Pulmonary artery endothelial cell (primary cell): ENCODE data around the gene FAM117A. TPM values are rescaled to one million over a fixed set of nuclear protein-coding genes. Genes with fewer than 3 reads are reported as not detected.
"Not testable (repeated sequence)": the region's sequence is repeated elsewhere in the genome, so short reads cannot be mapped to it uniquely, and the experiment has no call there.

ENCODE experiments used
- DNase-seq: peaks from one replicate; pipeline ENCODE4 v3.0.0-alpha.2; 2011; ENCODE audit warnings: low read depth, low spot score
- total RNA-seq: library from RNA; depleted of rRNA; stranded (reverse); fragments of >200 nt; gene quantifications from 2 replicates; pipeline ENCODE4 v1.2.3, GENCODE V29; 2014

Gene FAM117A
- total RNA-seq, 1 donor from 2014 or later = 3.6 TPM

- no peak for DNase-seq
Measured at GRCh38 chr17:49762151-49762941, 1.6 kb downstream of the FAM117A start.

GRCh38 chr17:49760932-49761558 is 2.9 kb downstream of the FAM117A start:
- DNase-seq = no peak

GRCh38 chr17:49760296-49760695 is 3.6 kb downstream of the FAM117A start:
- no peak for DNase-seq

- no peak for DNase-seq
Measured at GRCh38 chr17:49759203-49759602, 4.7 kb downstream of the FAM117A start.

- not testable (repeated sequence) for DNase-seq
Measured at GRCh38 chr17:49758464-49759010, 5.4 kb downstream of the FAM117A start.

GRCh38 chr17:49757151-49757777 is 6.7 kb downstream of the FAM117A start:
- no peak for DNase-seq

GRCh38 chr17:49756323-49757150 is 7.4 kb downstream of the FAM117A start:
- no peak for DNase-seq

- no peak for DNase-seq
Measured at GRCh38 chr17:49755663-49756283, 8.2 kb downstream of the FAM117A start.

GRCh38 chr17:49753959-49754391 is 10.0 kb downstream of the FAM117A start:
- no peak for DNase-seq

- DNase-seq = no peak
Measured at GRCh38 chr17:49752508-49752907, 11.4 kb downstream of the FAM117A start.

- no peak for DNase-seq
Measured at GRCh38 chr17:49749730-49750129, 14.2 kb downstream of the FAM117A start.

GRCh38 chr17:49748791-49749190 is 15.1 kb downstream of the FAM117A start:
- DNase-seq = no peak

GRCh38 chr17:49748223-49748622 is 15.7 kb downstream of the FAM117A start:
- DNase-seq = no peak

GRCh38 chr17:49747632-49748031 is 16.3 kb downstream of the FAM117A start:
- DNase-seq = no peak

- no peak for DNase-seq
Measured at GRCh38 chr17:49746791-49747490, 17.0 kb downstream of the FAM117A start.

- no peak for DNase-seq
Measured at GRCh38 chr17:49745175-49746139, 18.5 kb downstream of the FAM117A start.

GRCh38 chr17:49742166-49742638 is 21.7 kb downstream of the FAM117A start:
- DNase-seq = no peak

- DNase-seq = no peak
Measured at GRCh38 chr17:49741692-49742076, 22.2 kb downstream of the FAM117A start.
